ENCODE data around the gene ATP2A3. TPM values are rescaled to one million over a fixed set of nuclear protein-coding genes. Genes with fewer than 3 reads are reported as not detected.

ATP2A3 gene
- total and polyA plus RNA-seq, 2 donors (not counting 1 experiment from before 2014, with no cell fraction given), result 0.25 to 12.4 TPM

GRCh38 chr17:3962965-3963236 lies 1.3 kb downstream of the ATP2A3 start:
- TF ChIP-seq, protein P1, sequence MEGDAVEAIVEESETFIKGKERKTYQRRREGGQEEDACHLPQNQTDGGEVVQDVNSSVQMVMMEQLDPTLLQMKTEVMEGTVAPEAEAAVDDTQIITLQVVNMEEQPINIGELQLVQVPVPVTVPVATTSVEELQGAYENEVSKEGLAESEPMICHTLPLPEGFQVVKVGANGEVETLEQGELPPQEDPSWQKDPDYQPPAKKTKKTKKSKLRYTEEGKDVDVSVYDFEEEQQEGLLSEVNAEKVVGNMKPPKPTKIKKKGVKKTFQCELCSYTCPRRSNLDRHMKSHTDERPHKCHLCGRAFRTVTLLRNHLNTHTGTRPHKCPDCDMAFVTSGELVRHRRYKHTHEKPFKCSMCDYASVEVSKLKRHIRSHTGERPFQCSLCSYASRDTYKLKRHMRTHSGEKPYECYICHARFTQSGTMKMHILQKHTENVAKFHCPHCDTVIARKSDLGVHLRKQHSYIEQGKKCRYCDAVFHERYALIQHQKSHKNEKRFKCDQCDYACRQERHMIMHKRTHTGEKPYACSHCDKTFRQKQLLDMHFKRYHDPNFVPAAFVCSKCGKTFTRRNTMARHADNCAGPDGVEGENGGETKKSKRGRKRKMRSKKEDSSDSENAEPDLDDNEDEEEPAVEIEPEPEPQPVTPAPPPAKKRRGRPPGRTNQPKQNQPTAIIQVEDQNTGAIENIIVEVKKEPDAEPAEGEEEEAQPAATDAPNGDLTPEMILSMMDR (conservative IDR thresholded peaks at IDR 0.05 in 1 of 2, IDR thresholded peaks at IDR 0.05 in 1 of 2; ENCODE audit: low read depth in 1 of 2, low read length in 2 of 2), result no peak
- no peak for TF ChIP-seq EZH2 (IDR thresholded peaks at IDR 0.05; ENCODE audit: low read length, missing control alignments)
- H3K4me3 ChIP-seq (replicated peaks in 1 of 4; ENCODE audit: control extremely low read depth in 1 of 4, insufficient read depth in 1 of 4, low read depth in 3 of 4, low read length in 4 of 4), result no peak overlapping the region
- no peaks in the 10 kb centered on the region for H3K36me3 ChIP-seq (ENCODE audit: control insufficient read depth, insufficient read depth, low read length)
- H3K27ac ChIP-seq (ENCODE audit: insufficient read depth, low read length), result no peak overlapping the region
- no peak for DNase-seq (ENCODE audit: low read depth in 2 of 2)
- peaks cover 5% of the 10 kb centered on the region for H3K4me1 ChIP-seq (ENCODE audit: control insufficient read depth, extremely low read depth, insufficient read depth, low read length)
- no peak overlapping the region for H2AFZ ChIP-seq (ENCODE audit: low read length)
- no peak overlapping the region for H3K9ac ChIP-seq (ENCODE audit: insufficient read depth, low read length)
- H4K20me1 ChIP-seq (ENCODE audit: control insufficient read depth, extremely low read depth, insufficient read depth, low read length), result no peaks in the 10 kb centered on the region
- H3K27me3 ChIP-seq (ENCODE audit: control insufficient read depth, insufficient read depth, low read length), result peaks cover 13% of the 10 kb centered on the region
- no peak overlapping the region for H3K4me2 ChIP-seq (ENCODE audit: extremely low read depth, insufficient read depth, low read length)
- H3K79me2 ChIP-seq (ENCODE audit: control insufficient read depth, insufficient read depth, low read length), result no peaks in the 10 kb centered on the region
- H3K9me3 ChIP-seq (ENCODE audit: control insufficient read depth, insufficient read depth, low read depth, low read length), result no peaks in the 10 kb centered on the region

- Histone ChIP-seq H3K27me3 (ENCODE audit: control insufficient read depth, insufficient read depth, low read length) (peaks cover 13% of the 10 kb centered on the region), H3K36me3 (ENCODE audit: control insufficient read depth, insufficient read depth, low read length) (no peaks in the 10 kb centered on the region), H3K9me3 (ENCODE audit: control insufficient read depth, insufficient read depth, low read depth, low read length) (no peaks in the 10 kb centered on the region), H3K4me2 (ENCODE audit: extremely low read depth, insufficient read depth, low read length) (no peak overlapping the region), H3K9ac (ENCODE audit: insufficient read depth, low read length) (no peak overlapping the region), H2AFZ (ENCODE audit: low read length) (no peak overlapping the region), H4K20me1 (ENCODE audit: control insufficient read depth, extremely low read depth, insufficient read depth, low read length) (no peaks in the 10 kb centered on the region), H3K4me3 (replicated peaks in 1 of 4; ENCODE audit: control extremely low read depth in 1 of 4, insufficient read depth in 1 of 4, low read depth in 3 of 4, low read length in 4 of 4) (no peak overlapping the region), H3K4me1 (ENCODE audit: control insufficient read depth, extremely low read depth, insufficient read depth, low read length) (peaks cover 5% of the 10 kb centered on the region), H3K27ac (ENCODE audit: insufficient read depth, low read length) (no peak overlapping the region), H3K79me2 (ENCODE audit: control insufficient read depth, insufficient read depth, low read length) (no peaks in the 10 kb centered on the region)
- TF ChIP-seq, protein P1 (conservative IDR thresholded peaks at IDR 0.05 in 1 of 2, IDR thresholded peaks at IDR 0.05 in 1 of 2; ENCODE audit: low read depth in 1 of 2, low read length in 2 of 2), result no peak
- TF ChIP-seq EZH2 (IDR thresholded peaks at IDR 0.05; ENCODE audit: low read length, missing control alignments), result no peak
- no peak for DNase-seq (ENCODE audit: low read depth in 2 of 2)
Observed at GRCh38 chr17:3962217-3962964, 1.8 kb downstream of the ATP2A3 start.

- Histone ChIP-seq H3K9ac (ENCODE audit: insufficient read depth, low read length) (no peak overlapping the region), H2AFZ (ENCODE audit: low read length) (no peak overlapping the region), H3K27ac (ENCODE audit: insufficient read depth, low read length) (no peak overlapping the region), H3K4me3 (replicated peaks in 1 of 4; ENCODE audit: control extremely low read depth in 1 of 4, insufficient read depth in 1 of 4, low read depth in 3 of 4, low read length in 4 of 4) (no peak overlapping the region), H3K4me2 (ENCODE audit: extremely low read depth, insufficient read depth, low read length) (no peak overlapping the region), H3K79me2 (ENCODE audit: control insufficient read depth, insufficient read depth, low read length) (no peaks in the 10 kb centered on the region), H4K20me1 (ENCODE audit: control insufficient read depth, extremely low read depth, insufficient read depth, low read length) (no peaks in the 10 kb centered on the region), H3K9me3 (ENCODE audit: control insufficient read depth, insufficient read depth, low read depth, low read length) (no peaks in the 10 kb centered on the region), H3K27me3 (ENCODE audit: control insufficient read depth, insufficient read depth, low read length) (peaks cover 13% of the 10 kb centered on the region), H3K36me3 (ENCODE audit: control insufficient read depth, insufficient read depth, low read length) (no peaks in the 10 kb centered on the region), H3K4me1 (ENCODE audit: control insufficient read depth, extremely low read depth, insufficient read depth, low read length) (peaks cover 5% of the 10 kb centered on the region)
- no peak for TF ChIP-seq EZH2 (IDR thresholded peaks at IDR 0.05; ENCODE audit: low read length, missing control alignments)
- TF ChIP-seq, protein P1 (conservative IDR thresholded peaks at IDR 0.05 in 1 of 2, IDR thresholded peaks at IDR 0.05 in 1 of 2; ENCODE audit: low read depth in 1 of 2, low read length in 2 of 2), result no peak
- no peak for DNase-seq (ENCODE audit: low read depth in 2 of 2)
Observed at GRCh38 chr17:3961564-3962047, 2.6 kb downstream of the ATP2A3 start.

All from fibroblast of lung (primary cell).